Right lobe of liver (tissue), 4 donors: ENCODE measurements around the gene NEIL3.

ENCODE experiments used
- CTCF ChIP-seq, 4 donors: fragments of 200-600 bp in 3 of 4; fragments of 450-650 bp in 1 of 4; IDR thresholded peaks; one replicate each; pipeline versions ENCODE4 v1.5.1 to v1.8.0; 2016 to 2022; ENCODE audit warnings: antibody characterized with exemption in 4 of 4, mild to moderate bottlenecking in 2 of 4
- POLR2A ChIP-seq: fragments of 450-650 bp; IDR thresholded peaks from one replicate; pipeline ENCODE4 v1.6.1; 2017; ENCODE audit warnings: antibody characterized with exemption, mild to moderate bottlenecking
- donor health status: DM: no; HTN: no; CAD: no.
- donor health status: DM: no; HTN: no; CAD: no.
- donor health status: DM: no; HTN: yes; CAD: no.

GRCh38 chr4:177400030-177400429 lies 90.4 kb downstream of the NEIL3 start:
- TF ChIP-seq CTCF (IDR thresholded peaks at IDR 0.05) (no peak), POLR2A (no peak)
